ENCODE data around the gene SLC16A2. TPM values are rescaled to one million over a fixed set of nuclear protein-coding genes. Genes with fewer than 3 reads are reported as not detected.
"Not testable (repeated sequence)": the region's sequence is repeated elsewhere in the genome, so short reads cannot be mapped to it uniquely, and the experiment has no call there.

The SLC16A2 gene
- total RNA-seq, 1 experiment from 2014 or later = 17.8 TPM

DNA sequence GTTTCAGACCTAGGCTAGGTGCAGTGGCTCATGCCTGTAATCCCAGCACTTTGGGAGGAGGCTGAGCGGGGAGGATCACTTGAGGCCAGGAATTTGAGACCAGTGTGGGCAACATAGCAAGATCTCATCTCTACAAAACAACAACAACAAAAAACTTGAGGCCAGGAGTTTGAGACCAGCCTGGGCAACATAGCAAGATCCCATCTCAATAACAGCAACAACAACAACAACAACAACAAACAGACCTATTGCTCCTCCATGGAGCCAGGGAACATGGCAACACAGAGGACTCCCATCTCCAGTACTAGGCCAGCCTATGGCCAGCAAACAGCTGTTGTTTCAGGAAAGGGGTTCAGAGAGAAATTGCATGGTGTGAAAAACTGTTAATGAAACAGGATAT is 43.4 kb downstream of the SLC16A2 start:
- POLR2A ChIA-PET (ENCODE audit: low non-redundant PET) = no interaction called here
- no peaks in the 10 kb centered on the region for H3K36me3 ChIP-seq (ENCODE audit: insufficient read depth, low read length, poor library complexity, severe bottlenecking)
- CTCF ChIA-PET = no interaction called here
- TF ChIP-seq EZH2 (IDR thresholded peaks at IDR 0.05; ENCODE audit: borderline replicate concordance, low read depth, low read length, poor library complexity, severe bottlenecking) = no peak
- no peak for TF ChIP-seq CTCF (conservative IDR thresholded peaks at IDR 0.05; ENCODE audit: low read depth, low read length)
- no peaks in the 10 kb centered on the region for H3K27me3 ChIP-seq (replicated peaks; ENCODE audit: insufficient read depth, low read depth, low read length, poor library complexity)
- no peaks in the 10 kb centered on the region for H3K9me3 ChIP-seq (ENCODE audit: low read depth, low read length, poor library complexity, severe bottlenecking)
- intact Hi-C loops (cut with micrococcal nuclease; ENCODE audit: unreplicated experiment) = no loop called here
- peaks cover 5% of the 10 kb centered on the region for H3K4me1 ChIP-seq (ENCODE audit: insufficient read depth, low read length, poor library complexity, severe bottlenecking)
- H3K27ac ChIP-seq (ENCODE audit: low read depth, low read length, poor library complexity, severe bottlenecking) = no peak overlapping the region
- H3K4me3 ChIP-seq (ENCODE audit: low read depth, low read length, poor library complexity, severe bottlenecking) = no peak overlapping the region
- no peak for DNase-seq (ENCODE audit: low spot score)
- BruUV-seq (replicated peaks) = no TSS peak

DNA sequence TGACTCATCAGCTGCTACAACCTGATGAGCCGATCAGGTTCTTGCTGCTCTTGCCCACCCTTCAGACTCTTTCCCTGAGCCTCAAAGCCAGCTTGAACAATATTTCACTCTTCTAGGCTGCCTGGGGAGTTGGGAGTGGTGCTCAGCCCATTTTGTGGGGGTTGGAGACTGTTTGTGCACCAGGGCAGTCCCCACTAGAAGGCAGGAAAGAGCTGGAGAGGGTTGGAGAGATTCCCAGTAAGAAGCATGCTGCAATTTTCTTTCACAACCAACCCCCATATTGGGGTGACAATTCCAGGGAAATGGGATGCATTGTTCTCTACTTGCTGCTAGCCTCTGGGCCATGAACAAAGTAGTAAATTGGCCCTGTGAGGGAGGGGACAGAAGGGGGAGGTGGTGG is 44.1 kb downstream of the SLC16A2 start:
- no TSS peak for BruUV-seq (replicated peaks)
- Histone ChIP-seq H3K4me3 (ENCODE audit: low read depth, low read length, poor library complexity, severe bottlenecking) (no peak overlapping the region), H3K27ac (ENCODE audit: low read depth, low read length, poor library complexity, severe bottlenecking) (no peak overlapping the region), H3K9me3 (ENCODE audit: low read depth, low read length, poor library complexity, severe bottlenecking) (no peaks in the 10 kb centered on the region), H3K4me1 (ENCODE audit: insufficient read depth, low read length, poor library complexity, severe bottlenecking) (peaks cover 5% of the 10 kb centered on the region), H3K36me3 (ENCODE audit: insufficient read depth, low read length, poor library complexity, severe bottlenecking) (no peaks in the 10 kb centered on the region), H3K27me3 (replicated peaks; ENCODE audit: insufficient read depth, low read depth, low read length, poor library complexity) (no peaks in the 10 kb centered on the region)
- DNase-seq (ENCODE audit: low spot score) = peak; percentile 13
- intact Hi-C loops (cut with micrococcal nuclease; ENCODE audit: unreplicated experiment) = no loop called here
- no peak for TF ChIP-seq EZH2 (IDR thresholded peaks at IDR 0.05; ENCODE audit: borderline replicate concordance, low read depth, low read length, poor library complexity, severe bottlenecking)
- 0 out of 2 replicates have a peak, but pooled peaks have one; percentile 11 for TF ChIP-seq CTCF (conservative IDR thresholded peaks at IDR 0.05; ENCODE audit: low read depth, low read length)
- ChIA-PET CTCF (no interaction called here), POLR2A (ENCODE audit: low non-redundant PET) (no interaction called here)

DNA sequence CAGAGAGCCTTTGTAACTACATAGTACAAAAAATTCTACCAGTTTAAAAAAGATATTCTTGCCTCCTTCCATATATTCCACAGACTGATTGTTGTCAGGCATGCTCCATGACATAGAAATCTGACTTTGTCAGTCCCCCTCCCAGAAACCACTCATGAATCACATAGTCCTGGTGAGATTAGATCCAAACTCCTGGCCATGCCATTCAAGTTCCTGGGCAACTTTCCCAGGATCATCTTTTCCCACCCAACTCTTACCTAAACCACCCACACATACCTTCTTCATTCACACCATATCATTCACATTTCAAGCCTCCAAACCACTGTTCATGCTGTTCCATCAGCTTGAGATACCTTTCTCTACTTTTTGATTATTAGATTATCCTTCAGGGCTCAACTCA is 46.4 kb downstream of the SLC16A2 start:
- H3K9me3 ChIP-seq (ENCODE audit: low read depth, low read length, poor library complexity, severe bottlenecking) = no peaks in the 10 kb centered on the region
- TF ChIP-seq CTCF (conservative IDR thresholded peaks at IDR 0.05; ENCODE audit: low read depth, low read length) (no peak), EZH2 (IDR thresholded peaks at IDR 0.05; ENCODE audit: borderline replicate concordance, low read depth, low read length, poor library complexity, severe bottlenecking) (no peak)
- no peak overlapping the region for H3K27ac ChIP-seq (ENCODE audit: low read depth, low read length, poor library complexity, severe bottlenecking)
- ChIA-PET CTCF (no interaction called here), POLR2A (ENCODE audit: low non-redundant PET) (no interaction called here)
- intact Hi-C loops (cut with micrococcal nuclease; ENCODE audit: unreplicated experiment) = no loop called here
- H3K4me3 ChIP-seq (ENCODE audit: low read depth, low read length, poor library complexity, severe bottlenecking) = no peak overlapping the region
- H3K4me1 ChIP-seq (ENCODE audit: insufficient read depth, low read length, poor library complexity, severe bottlenecking) = peaks cover 5% of the 10 kb centered on the region
- BruUV-seq (replicated peaks) = no TSS peak
- no peaks in the 10 kb centered on the region for H3K27me3 ChIP-seq (replicated peaks; ENCODE audit: insufficient read depth, low read depth, low read length, poor library complexity)
- H3K36me3 ChIP-seq (ENCODE audit: insufficient read depth, low read length, poor library complexity, severe bottlenecking) = no peaks in the 10 kb centered on the region
- no peak for DNase-seq (ENCODE audit: low spot score)

GRCh38 chrX:74473116-74473515 is 51.8 kb downstream of the SLC16A2 start:
- H3K27me3 ChIP-seq (replicated peaks; ENCODE audit: insufficient read depth, low read depth, low read length, poor library complexity); H3K9me3 ChIP-seq (ENCODE audit: low read depth, low read length, poor library complexity, severe bottlenecking); CTCF ChIA-PET; POLR2A ChIA-PET (ENCODE audit: low non-redundant PET); H3K4me3 ChIP-seq (ENCODE audit: low read depth, low read length, poor library complexity, severe bottlenecking); intact Hi-C loops (cut with micrococcal nuclease; ENCODE audit: unreplicated experiment); H3K36me3 ChIP-seq (ENCODE audit: insufficient read depth, low read length, poor library complexity, severe bottlenecking); BruUV-seq (replicated peaks); DNase-seq (ENCODE audit: low spot score); H3K4me1 ChIP-seq (ENCODE audit: insufficient read depth, low read length, poor library complexity, severe bottlenecking); H3K27ac ChIP-seq (ENCODE audit: low read depth, low read length, poor library complexity, severe bottlenecking): not testable (repeated sequence)
